CD14-positive monocyte (primary cell): ENCODE data around the gene MYO7A. TPM values are rescaled to one million over a fixed set of nuclear protein-coding genes. Genes with fewer than 3 reads are reported as not detected.

ENCODE experiments used
- DNase-seq, 3 donors: peaks; one replicate each; pipeline ENCODE4 v3.0.0-alpha.2; 2011 to 2022
- H2AFZ ChIP-seq: 2 replicates; pipeline ENCODE4 v1.6.0; 2012; ENCODE audit warnings: mild to moderate bottlenecking, low read depth, low read length, inconsistent platforms; ENCODE audit not compliant: insufficient read depth, poor library complexity, severe bottlenecking
- H3K27ac ChIP-seq, 2 donors: 1 replicate in 1 of 2; 2 replicates in 1 of 2; pipeline ENCODE4 v1.5.1; 2012 to 2013; ENCODE audit warnings: low read length in 2 of 2, control low read depth in 1 of 2, inconsistent platforms in 1 of 2, low read depth in 1 of 2, mild to moderate bottlenecking in 1 of 2
- H3K27me3 ChIP-seq, 2 donors: one replicate each; pipeline versions ENCODE4 v1.6.0 to v1.6.1; 2011 to 2013; ENCODE audit warnings: low read length in 2 of 2; ENCODE audit not compliant: control insufficient read depth in 2 of 2, insufficient read depth in 2 of 2
- H3K36me3 ChIP-seq, 2 donors: replicated peaks in 1 of 2; 1 replicate in 1 of 2; 2 replicates in 1 of 2; pipeline versions ENCODE4 v1.5.1 to v1.6.1; 2012 to 2013; ENCODE audit warnings: low read length in 2 of 2, control low read depth in 1 of 2, inconsistent platforms in 1 of 2, mild to moderate bottlenecking in 1 of 2; ENCODE audit not compliant: insufficient read depth in 2 of 2, control insufficient read depth in 1 of 2
- H3K4me1 ChIP-seq, 2 donors: 1 replicate in 1 of 2; 2 replicates in 1 of 2; pipeline versions ENCODE4 v1.5.1 to v1.6.1; 2012 to 2013; ENCODE audit warnings: low read length in 2 of 2, control low read depth in 1 of 2, inconsistent platforms in 1 of 2, mild to moderate bottlenecking in 1 of 2, moderate library complexity in 1 of 2; ENCODE audit not compliant: insufficient read depth in 2 of 2, control insufficient read depth in 1 of 2
- H3K4me2 ChIP-seq: replicated peaks from 2 replicates; pipeline ENCODE3; 2012; ENCODE audit warnings: low read length, moderate library complexity, mild to moderate bottlenecking; ENCODE audit not compliant: poor library complexity, severe bottlenecking; ENCODE audit errors: extremely low read depth
- H3K4me3 ChIP-seq, 3 experiments: fragments of 200-600 bp in 1 of 3; sonication (generic) in 1 of 3; replicated peaks in 1 of 3; 1 replicate in 2 of 3; 2 replicates in 1 of 3; pipeline ENCODE4 v1.5.1; 2011 to 2013; ENCODE audit warnings: low read length in 3 of 3, mild to moderate bottlenecking in 3 of 3, control low read depth in 2 of 3, low read depth in 2 of 3, inconsistent platforms in 1 of 3, moderate library complexity in 1 of 3
- H3K79me2 ChIP-seq: 2 replicates; pipeline ENCODE4 v1.6.0; 2012; ENCODE audit warnings: mild to moderate bottlenecking, control low read depth, inconsistent platforms, low read length, moderate library complexity; ENCODE audit not compliant: insufficient read depth
- H3K9ac ChIP-seq: 2 replicates; pipeline ENCODE4 v1.6.0; 2017; ENCODE audit warnings: low read length, mild to moderate bottlenecking; ENCODE audit not compliant: insufficient read depth, poor library complexity, severe bottlenecking
- H3K9me3 ChIP-seq, 2 donors: replicated peaks in 1 of 2; 1 replicate in 1 of 2; 2 replicates in 1 of 2; pipeline versions ENCODE4 v1.5.1 to v1.6.1; 2012 to 2013; ENCODE audit warnings: low read length in 2 of 2, control low read depth in 1 of 2; ENCODE audit not compliant: control insufficient read depth in 1 of 2, insufficient read depth in 1 of 2
- H4K20me1 ChIP-seq: 2 replicates; pipeline ENCODE4 v1.6.0; 2012; ENCODE audit warnings: mild to moderate bottlenecking, low read length, control low read depth, moderate library complexity; ENCODE audit not compliant: insufficient read depth
- H3K27ac Mint-ChIP-seq, 7 donors: one replicate each; pipeline ENCODE4 v1.8.0; 2020; ENCODE audit warnings: mild to moderate bottlenecking in 7 of 7, mixed read lengths in 7 of 7, moderate library complexity in 6 of 7, inconsistent platforms in 2 of 7
- H3K27me3 Mint-ChIP-seq, 3 donors: one replicate each; pipeline ENCODE4 v1.8.0; 2021 to 2022; ENCODE audit warnings: low read depth in 3 of 3, mild to moderate bottlenecking in 3 of 3, mixed read lengths in 3 of 3, moderate library complexity in 3 of 3, inconsistent platforms in 1 of 3
- H3K36me3 Mint-ChIP-seq, 2 donors: one replicate each; pipeline ENCODE4 v1.8.0; 2020; ENCODE audit warnings: mixed read lengths in 2 of 2, inconsistent platforms in 1 of 2, mild to moderate bottlenecking in 1 of 2
- H3K4me1 Mint-ChIP-seq: one replicate; pipeline ENCODE4 v1.8.0; 2020; ENCODE audit warnings: mild to moderate bottlenecking, mixed read lengths
- H3K4me3 Mint-ChIP-seq, 2 donors: one replicate each; pipeline ENCODE4 v1.8.0; 2020; ENCODE audit warnings: mild to moderate bottlenecking in 2 of 2, mixed read lengths in 2 of 2, moderate library complexity in 1 of 2
- H3K9me3 Mint-ChIP-seq, 7 donors: one replicate each; pipeline ENCODE4 v1.8.0; 2020 to 2022; ENCODE audit warnings: mixed read lengths in 7 of 7, mild to moderate bottlenecking in 6 of 7, moderate library complexity in 6 of 7, inconsistent platforms in 2 of 7
- CTCF ChIP-seq: fragments of 200-600 bp; IDR thresholded peaks from one replicate; pipeline ENCODE4 v1.8.0; 2022; ENCODE audit warnings: antibody characterized with exemption, mild to moderate bottlenecking
- WGBS: methylation state at CpG from one replicate; pipeline ENCODE4 v1.1.5; 2013; ENCODE audit warnings: missing lambda C conversion rate; ENCODE audit not compliant: insufficient coverage; 5-methylcytosine and 5-hydroxymethylcytosine counted together
- intact Hi-C, 2 donors: fragments of 100-400 bp; cut with micrococcal nuclease; formaldehyde crosslinking; loops; one replicate each; pipeline versions ENCODE4 v1.15.0 to v1.15.1; 2023
- polyA plus RNA-seq, 3 donors: library from polyadenylated mRNA; depleted of rRNA in 1 of 3; unstranded in 2 of 3; stranded (reverse) in 1 of 3; fragments of 300-500 nt in 2 of 3; fragments of >200 nt in 1 of 3; fragmentation: Illumina TruSeq in 2 of 3; gene quantifications; 1 replicate in 2 of 3; 2 replicates in 1 of 3; pipeline ENCODE4 v1.2.3, GENCODE V29; 2012 to 2021

Gene MYO7A
- polyA plus RNA-seq, 3 donors = 3.5 to 7.8 (median 3.6) TPM

- no peaks in the 10 kb centered on the region for H4K20me1 ChIP-seq
- Mint-ChIP-seq H3K36me3 (no peaks in the 10 kb centered on the region), H3K4me1 (no peaks in the 10 kb centered on the region), H3K27me3 (peaks cover 0 to 5% (median 0%) of the 10 kb centered on the region in 3 donors), H3K4me3 (no peak overlapping the region), H3K27ac (no peak overlapping the region), H3K9me3 (no peaks in the 10 kb centered on the region)
- no peak overlapping the region for H3K27ac ChIP-seq
- WGBS = 47% methylated on average over 8 of the region's 13 CpGs
- no peak overlapping the region for H3K4me3 ChIP-seq
- no peak overlapping the region for H3K4me2 ChIP-seq
- intact Hi-C loops = loop anchor here (2.0 kb wide), 2 partner anchors 42 to 44 kb away; no protein-coding TSS in a partner anchor
- H3K9ac ChIP-seq = no peak overlapping the region
- no peaks in the 10 kb centered on the region for H3K79me2 ChIP-seq
- H2AFZ ChIP-seq = no peak overlapping the region
- H3K9me3 ChIP-seq = no peaks in the 10 kb centered on the region
- no peak for TF ChIP-seq CTCF
- no peaks in the 10 kb centered on the region for H3K36me3 ChIP-seq
- no peaks in the 10 kb centered on the region for H3K4me1 ChIP-seq
- H3K27me3 ChIP-seq = no peaks in the 10 kb centered on the region
- no peak for DNase-seq
Observed at GRCh38 chr11:77090373-77091111, 37.5 kb upstream of the MYO7A start.

- Mint-ChIP-seq H3K36me3 (no peaks in the 10 kb centered on the region), H3K27ac (no peak overlapping the region), H3K4me3 (no peak overlapping the region), H3K27me3 (peaks cover 0 to 5% (median 2%) of the 10 kb centered on the region in 3 donors), H3K9me3 (no peaks in the 10 kb centered on the region), H3K4me1 (no peaks in the 10 kb centered on the region)
- intact Hi-C loops = loop anchor here (2.0 kb wide), 2 partner anchors 43 to 45 kb away; no protein-coding TSS in a partner anchor
- H4K20me1 ChIP-seq = no peaks in the 10 kb centered on the region
- peak; percentile 39 to 56 (median 45) for DNase-seq
- H3K79me2 ChIP-seq = no peaks in the 10 kb centered on the region
- no peaks in the 10 kb centered on the region for H3K4me1 ChIP-seq
- TF ChIP-seq CTCF = peak; percentile 89
- H3K27me3 ChIP-seq = no peaks in the 10 kb centered on the region
- no peak overlapping the region for H3K4me3 ChIP-seq
- H3K9ac ChIP-seq = no peak overlapping the region
- no peak overlapping the region for H2AFZ ChIP-seq
- no peak overlapping the region for H3K27ac ChIP-seq
- H3K36me3 ChIP-seq = no peaks in the 10 kb centered on the region
- H3K4me2 ChIP-seq = no peak overlapping the region
- WGBS = 21% methylated on average over 7 of the region's 9 CpGs
- H3K9me3 ChIP-seq = no peaks in the 10 kb centered on the region
Observed at GRCh38 chr11:77091146-77091940, 36.7 kb upstream of the MYO7A start.
